LNCAP (cell line): ENCODE measurements around the gene PRG2.

Experiments
- CTCF ChIP-seq: fragments of 450-650 bp; IDR thresholded peaks from 2 replicates; pipeline ENCODE4 v1.5.1; 2017; ENCODE audit warnings: mild to moderate bottlenecking

PRG2 gene

GRCh38 chr11:57424792-57425564 lies 34.5 kb upstream of the PRG2 start:
- no peak for TF ChIP-seq CTCF

DNA sequence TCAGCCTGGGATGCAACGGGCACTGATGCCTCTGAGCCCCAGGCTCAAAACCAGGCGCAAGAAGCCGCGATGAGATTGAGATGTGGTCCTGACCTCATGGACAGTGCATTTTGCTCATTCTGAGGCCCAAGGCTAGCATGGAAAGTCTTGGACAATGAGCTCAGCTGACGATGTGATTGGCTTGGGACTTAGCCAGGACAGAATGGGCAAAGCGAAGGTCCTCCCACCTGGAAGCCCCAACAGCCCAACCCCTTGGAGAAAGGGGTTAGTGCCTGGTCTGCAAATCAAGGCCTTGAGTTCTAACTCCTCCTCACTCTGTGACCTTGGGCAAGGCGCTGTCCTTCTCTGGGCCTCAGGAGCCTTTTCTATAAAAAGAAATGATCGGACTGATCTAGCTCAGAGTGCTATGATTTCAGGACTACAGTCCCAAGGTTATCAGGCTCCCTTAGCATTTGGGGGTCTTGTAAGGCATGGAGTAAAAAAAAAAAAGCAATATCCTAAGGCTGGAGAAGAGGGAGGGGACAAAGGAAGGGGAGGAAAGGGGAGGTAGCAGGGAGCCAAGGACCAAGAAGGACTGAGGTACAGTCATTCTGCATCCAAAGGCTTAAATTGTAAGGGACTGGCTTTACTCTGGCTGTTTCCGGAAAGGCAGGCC lies 33.8 kb upstream of the PRG2 start:
- no peak for TF ChIP-seq CTCF

- TF ChIP-seq CTCF: no peak
These were observed 32.2 kb upstream of the PRG2 start for GRCh38 chr11:57422669-57423068.

DNA sequence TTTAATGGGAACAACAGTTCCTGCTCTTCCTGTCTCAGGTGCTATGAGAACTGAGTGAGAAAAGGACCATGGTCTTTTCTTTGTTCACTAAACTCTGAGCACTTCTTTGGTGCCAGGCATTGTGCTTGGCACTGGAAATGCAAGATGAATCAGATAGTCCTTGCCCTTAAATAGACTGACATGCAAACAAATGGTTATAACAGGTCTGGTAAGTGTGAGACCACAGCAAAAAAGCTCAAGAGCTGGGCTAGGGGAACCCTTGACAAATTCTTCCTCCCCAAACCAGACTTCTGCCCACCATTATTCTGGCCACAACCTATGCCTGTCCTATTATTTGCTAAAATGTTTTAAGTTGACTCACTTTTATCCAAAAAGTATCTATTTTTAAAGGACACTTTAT lies 31.4 kb upstream of the PRG2 start:
- no peak for TF ChIP-seq CTCF

DNA sequence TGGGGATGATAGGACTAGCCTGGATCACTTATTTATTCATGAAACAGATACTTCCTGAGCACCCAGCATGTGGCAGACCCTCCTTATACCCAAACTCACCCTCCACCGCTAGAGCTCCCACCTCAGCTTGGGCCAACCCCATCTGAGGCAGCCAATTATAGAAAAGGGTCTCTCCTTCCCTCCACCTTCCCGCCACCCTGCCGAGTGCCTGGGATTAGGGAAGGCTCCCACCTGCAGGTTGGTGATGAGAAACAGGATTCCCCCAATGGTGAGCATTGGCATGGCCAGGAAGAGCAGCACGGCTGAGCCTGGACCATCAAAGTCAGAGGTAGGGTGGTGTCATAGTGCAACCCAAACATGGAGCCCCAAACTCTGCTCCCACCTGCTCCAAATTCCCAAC lies 30.6 kb upstream of the PRG2 start:
- TF ChIP-seq CTCF: no peak

DNA sequence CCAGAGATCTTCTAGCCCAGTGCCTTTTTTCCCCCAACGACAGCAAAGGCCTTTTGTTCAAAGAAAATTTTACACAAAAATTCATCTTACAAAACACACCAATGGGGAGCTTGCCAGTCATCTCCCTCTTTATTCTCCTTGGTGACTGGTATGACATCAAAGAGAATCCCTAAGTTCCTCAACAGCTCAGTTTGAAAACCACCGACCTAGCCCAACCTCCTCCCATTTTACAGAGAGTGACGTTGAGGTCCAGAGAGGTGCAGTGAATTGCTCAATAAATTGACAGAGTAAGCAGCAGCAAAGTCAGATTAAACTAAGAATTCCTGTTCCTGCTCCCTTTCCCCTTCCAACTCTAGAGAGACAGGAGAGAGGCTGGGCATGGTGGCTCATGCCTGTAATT lies 28.7 kb upstream of the PRG2 start:
- TF ChIP-seq CTCF: no peak

DNA sequence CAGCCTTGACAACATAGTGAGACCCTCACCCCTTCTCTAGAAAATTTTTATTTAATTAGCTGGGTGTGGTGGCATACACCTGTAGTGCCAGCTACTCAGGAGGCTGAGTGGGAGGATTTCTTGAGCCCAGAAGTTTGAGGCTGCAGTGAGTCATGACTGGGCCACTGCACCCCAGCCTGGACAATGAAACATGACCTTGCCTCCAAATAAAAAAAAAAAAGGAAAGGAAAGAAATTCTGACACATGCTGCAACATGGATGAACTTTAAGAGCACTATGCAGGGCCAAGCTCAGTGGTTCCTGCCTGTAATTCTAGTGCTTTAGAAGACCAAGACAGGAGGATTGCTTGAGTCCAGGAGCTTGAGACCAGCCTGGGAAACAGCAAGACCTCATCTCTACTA lies 27.7 kb upstream of the PRG2 start:
- TF ChIP-seq CTCF: no peak
